DMS53 treated with DMSO at 0.1 percent for 48 hours (cell line): Measurements from ENCODE around the gene STPG2.
"Not testable (repeated sequence)": the region's sequence is repeated elsewhere in the genome, so short reads cannot be mapped to it uniquely, and the experiment has no call there.

Experiments used
- DNase-seq: peaks from one replicate; lab custom pipeline; 2025; ENCODE audit not compliant: unreplicated experiment; lab: John Stamatoyannopoulos, UW

STPG2 gene

DNA sequence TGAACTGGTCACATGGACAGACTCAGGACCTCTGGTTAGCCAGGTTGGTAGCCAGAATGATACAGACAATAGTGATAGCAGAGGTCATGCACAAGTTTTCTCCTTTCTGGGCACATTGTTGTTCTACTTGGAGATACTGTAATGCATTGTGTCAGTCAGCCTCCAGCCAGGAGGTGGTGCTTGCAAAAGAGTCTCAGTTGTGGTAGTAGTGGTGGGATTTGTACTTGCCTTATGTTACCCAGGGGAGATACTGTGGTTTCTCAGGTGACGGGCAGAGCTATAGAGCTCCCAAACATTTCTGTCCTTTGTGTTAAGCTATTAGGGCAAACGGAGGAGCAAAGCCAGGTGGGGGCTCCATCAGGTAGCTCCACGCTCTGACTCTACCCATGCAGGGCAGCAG, 190.5 kb downstream of the STPG2 start:
- no peak for DNase-seq

- DNase-seq = no peak
Observed at GRCh38 chr4:97950836-97951235, 192.4 kb downstream of the STPG2 start.

GRCh38 chr4:97942951-97943350, 200.3 kb downstream of the STPG2 start:
- no peak for DNase-seq

- no peak for DNase-seq
Observed at GRCh38 chr4:97942137-97942536, 201.1 kb downstream of the STPG2 start.

- no peak for DNase-seq
Observed at GRCh38 chr4:97938141-97938540, 205.1 kb downstream of the STPG2 start.

GRCh38 chr4:97924341-97924958, 218.8 kb downstream of the STPG2 start:
- no peak for DNase-seq

DNA sequence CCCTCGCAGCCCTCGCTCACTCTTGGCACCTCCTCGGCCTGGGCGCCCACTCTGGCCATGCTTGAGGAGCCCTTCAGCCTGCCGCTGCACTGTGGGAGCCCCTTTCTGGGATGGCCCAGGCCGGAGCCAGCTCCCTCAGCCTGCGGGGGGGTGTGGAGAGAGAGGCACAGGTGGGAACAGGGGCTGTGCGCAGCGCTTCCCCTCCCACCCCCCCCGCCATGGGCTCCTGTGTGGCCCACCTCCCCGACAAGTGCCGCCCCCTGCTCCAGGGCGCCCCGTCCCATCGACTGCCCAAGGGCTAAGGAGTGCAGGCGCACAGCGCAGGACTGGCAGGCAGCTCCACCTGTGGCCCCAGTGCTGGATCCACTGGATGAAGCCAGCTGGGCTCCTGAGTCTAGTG, 220.2 kb downstream of the STPG2 start:
- no peak for DNase-seq

- DNase-seq = no peak
Observed at GRCh38 chr4:97917115-97917514, 226.2 kb downstream of the STPG2 start.

DNA sequence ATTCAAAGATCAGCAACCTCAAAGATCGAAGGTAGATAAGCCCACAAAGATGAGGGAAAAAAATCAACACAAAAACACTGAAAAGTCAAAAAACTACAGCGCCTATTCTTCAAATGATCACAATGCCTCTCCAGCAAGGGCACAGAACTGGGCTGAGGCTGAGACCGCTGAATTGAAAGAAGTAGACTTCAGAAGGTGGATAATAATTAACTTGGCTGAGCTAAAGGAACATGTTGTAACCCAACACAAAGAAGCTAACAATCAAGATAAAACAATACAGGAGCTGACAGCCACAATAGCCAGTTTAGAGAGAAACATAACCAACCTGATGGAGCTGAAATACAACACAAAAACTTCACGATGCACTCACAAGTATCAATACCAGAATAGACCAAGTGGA, 231.1 kb downstream of the STPG2 start:
- DNase-seq = peak; percentile 27

DNA sequence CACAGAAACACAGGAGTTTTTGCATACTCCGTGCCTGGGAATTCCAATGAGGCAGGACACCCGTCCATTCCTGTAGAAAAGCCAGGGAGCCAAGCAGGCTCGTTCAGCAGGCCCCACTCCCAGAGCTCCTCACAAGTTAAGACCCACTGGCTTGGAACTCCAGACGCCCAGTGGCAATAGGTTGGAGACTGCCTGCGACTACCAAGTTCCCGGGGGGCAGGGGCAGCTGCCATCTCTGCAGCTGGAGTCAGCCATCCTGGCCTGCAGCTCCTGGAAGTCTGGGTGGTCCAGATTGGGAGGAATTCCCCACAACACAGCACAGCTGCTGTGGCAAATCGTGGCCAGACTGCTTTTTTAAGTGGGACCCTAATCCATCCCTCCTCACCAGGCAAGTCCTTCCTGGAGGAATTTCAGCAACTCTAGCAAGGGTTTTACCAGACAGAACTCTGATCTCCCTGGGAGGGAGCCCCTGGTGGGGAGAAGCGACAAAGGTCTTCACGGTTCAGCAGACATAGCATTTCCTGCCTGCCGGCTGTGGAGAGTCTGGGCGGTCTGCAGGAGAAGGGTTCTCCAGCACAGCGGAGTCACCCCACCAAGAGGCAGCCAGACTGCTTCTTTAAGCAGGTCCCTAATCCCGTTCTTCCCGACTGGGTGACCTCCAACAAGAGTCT, 231.9 kb downstream of the STPG2 start:
- DNase-seq = peak; percentile 42

- DNase-seq = peak; percentile 62
Observed at GRCh38 chr4:97910005-97910404, 233.3 kb downstream of the STPG2 start.

- not testable (repeated sequence) for DNase-seq
Observed at GRCh38 chr4:97903436-97904189, 239.7 kb downstream of the STPG2 start.

- DNase-seq = no peak
Observed at GRCh38 chr4:97900229-97900628, 243.0 kb downstream of the STPG2 start.

DNA sequence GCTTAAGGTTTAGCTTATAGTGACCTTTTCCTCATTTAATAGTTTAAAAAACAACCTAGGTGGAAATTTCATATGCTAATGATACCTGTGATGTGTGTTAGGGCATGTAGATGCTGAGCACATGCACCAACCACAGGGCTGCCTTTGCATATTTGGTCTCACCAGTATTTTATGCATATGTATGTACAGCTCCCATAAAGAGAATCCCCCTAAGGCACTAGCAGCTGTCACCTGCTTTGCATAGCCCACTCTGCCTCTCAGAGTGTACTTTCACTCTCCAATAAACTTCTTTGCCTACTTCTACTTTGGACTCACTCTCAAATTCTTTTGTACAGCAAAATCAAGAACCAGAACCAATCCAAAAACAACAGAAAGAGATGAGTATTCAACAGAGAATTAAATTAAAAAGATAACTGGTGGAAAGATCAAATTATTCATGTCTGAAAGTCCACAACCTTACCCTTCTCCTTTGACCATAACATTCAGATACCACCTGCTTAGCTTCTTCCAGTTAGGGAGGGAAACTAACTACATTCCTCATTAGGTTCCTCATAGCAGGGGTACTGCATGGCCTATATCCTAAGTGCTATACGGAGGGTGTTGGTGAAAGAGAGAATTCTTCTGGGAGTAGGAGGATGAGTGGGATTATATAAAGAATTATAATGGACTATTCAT, 250.5 kb downstream of the STPG2 start:
- DNase-seq = no peak

GRCh38 chr4:97879942-97880341, 263.3 kb downstream of the STPG2 start:
- no peak for DNase-seq

DNA sequence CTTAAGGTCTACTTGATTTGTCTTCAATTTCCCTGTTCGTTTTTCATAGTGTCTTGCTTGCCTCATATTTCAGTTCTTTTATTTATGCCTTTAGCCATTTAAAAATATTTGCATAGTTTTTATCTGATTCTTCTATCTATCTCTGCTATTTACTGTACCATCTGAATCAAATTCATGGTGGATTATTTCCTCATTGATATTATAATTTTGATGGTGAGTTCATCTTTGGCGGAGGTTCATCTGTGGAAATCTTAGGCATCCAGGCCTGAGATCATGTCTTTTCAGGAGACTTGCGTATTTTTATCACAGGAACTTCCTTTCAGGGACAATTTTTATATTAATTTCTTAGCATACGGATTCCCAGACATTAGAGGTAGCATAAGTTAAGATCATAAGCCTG, 275.2 kb downstream of the STPG2 start:
- DNase-seq = no peak

DNA sequence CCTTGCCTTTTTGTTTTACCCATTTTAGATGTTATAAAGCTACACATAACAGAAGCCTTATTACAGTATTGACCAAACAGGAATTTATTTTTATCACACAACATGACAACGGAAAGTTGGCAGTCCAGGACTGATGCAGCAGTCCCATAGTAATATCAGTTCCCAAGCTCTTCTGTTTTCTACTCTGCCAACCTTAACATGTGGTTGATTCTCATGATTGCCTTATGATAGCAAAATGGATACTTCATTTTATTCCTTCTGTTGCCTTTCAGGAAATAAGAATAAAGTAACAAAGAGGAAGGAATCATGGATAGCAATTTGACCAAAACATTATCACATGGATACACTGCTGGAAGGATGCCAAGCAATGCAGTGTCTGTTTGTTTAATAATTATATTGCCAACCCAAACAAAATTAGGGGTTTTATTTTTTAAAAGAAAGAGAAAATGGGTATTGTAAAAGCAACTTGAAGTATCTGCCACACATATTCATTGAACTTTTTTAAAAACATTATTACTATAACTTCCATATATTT, 275.7 kb downstream of the STPG2 start:
- no peak for DNase-seq

DNA sequence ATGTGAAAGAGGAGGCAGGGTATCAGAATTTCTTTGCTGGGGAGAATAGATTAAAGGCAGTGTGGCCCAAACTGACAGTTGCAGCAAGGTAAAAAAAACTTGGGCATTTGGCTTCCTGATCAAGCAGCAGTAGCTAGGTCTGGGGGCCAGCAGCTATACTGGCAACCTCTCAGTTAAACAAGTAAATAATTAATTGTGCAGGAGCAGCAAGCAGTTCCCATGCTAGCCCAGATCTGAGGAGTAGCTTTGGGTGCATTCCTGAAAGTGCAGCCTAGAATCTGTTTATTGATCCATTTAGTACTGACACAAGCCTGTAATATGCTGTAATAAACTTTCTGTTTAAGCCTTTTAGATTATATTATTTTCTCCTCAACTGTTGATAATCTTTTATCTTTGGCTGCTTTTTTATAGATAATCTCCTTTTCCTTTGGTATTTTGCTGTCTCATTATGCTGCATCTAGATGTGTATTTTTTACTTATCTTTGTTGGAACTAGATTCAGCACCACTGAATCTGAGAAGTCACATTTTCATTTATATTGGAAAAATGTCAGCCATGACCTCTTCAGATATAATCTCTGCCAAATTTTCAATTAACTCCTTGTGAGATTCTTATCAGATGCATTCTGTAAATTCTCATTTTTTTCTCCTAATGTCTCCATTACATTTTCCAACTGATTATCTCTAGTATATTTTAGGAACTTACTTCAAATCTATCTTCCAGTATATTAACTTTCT, 276.3 kb downstream of the STPG2 start:
- no peak for DNase-seq

DNA sequence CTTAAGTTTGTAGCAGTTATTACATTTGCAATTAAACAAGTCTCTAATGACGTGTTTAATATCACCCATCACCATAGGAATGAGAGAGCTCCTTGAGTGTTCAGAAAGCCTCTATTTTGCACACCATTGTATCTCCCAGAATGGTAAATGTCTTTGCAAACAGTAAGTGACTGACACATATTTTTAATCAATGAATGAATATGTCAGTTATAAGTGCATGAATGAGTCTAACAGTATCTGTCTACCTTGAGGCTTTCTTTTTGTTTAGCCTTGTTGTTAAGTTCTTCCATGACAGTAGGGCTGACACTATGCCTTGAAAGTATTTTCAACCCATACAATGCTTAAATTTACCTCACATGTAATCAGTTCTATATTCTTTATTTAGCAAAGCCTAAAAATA, 292.2 kb downstream of the STPG2 start:
- no peak for DNase-seq

DNA sequence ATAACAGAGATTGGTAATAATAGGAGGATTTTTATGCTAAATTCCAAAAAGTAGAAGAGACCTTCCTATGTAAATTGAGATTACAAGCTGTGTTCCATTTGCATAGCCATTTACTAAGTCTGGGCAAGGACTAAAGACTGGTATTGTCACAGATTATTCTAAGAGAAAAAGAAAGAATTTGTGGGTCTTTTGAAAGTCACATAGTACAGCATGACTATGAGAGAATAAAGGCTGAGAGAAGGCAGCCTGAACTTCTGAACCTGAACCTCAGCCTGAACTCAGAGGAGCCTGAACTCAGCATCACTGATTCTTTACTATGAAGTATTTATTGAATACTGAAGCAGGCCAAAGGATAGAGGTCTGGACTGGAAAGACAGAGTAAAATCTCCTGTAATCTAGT, 297.5 kb downstream of the STPG2 start:
- DNase-seq = no peak

- no peak for DNase-seq
Observed at GRCh38 chr4:97841512-97841911, 301.8 kb downstream of the STPG2 start.
